ENCODE measurements around the gene IQCN.

The IQCN gene

GRCh38 chr19:18293642-18294466, 19.6 kb upstream of the IQCN start:
- Mint-ChIP-seq H3K4me3 (peak overlapping the region; percentile 98), H3K36me3 (ENCODE audit: low read depth) (peaks cover 11% of the 10 kb centered on the region), H3K27ac (peak overlapping the region; percentile 100), H3K27me3 (ENCODE audit: low read depth) (no peaks in the 10 kb centered on the region), H3K9me3 (peaks cover 4% of the 10 kb centered on the region), H3K4me1 (ENCODE audit: low read depth) (peaks cover 48% of the 10 kb centered on the region)

GRCh38 chr19:18292810-18293641, 18.8 kb upstream of the IQCN start:
- peaks cover 49% of the 10 kb centered on the region for H3K4me1 Mint-ChIP-seq (ENCODE audit: low read depth)
- peak overlapping the region; percentile 98 for H3K4me3 Mint-ChIP-seq
- H3K27me3 Mint-ChIP-seq (ENCODE audit: low read depth): no peaks in the 10 kb centered on the region
- H3K9me3 Mint-ChIP-seq: peaks cover 4% of the 10 kb centered on the region
- peaks cover 11% of the 10 kb centered on the region for H3K36me3 Mint-ChIP-seq (ENCODE audit: low read depth)
- H3K27ac Mint-ChIP-seq: peak overlapping the region; percentile 100

GRCh38 chr19:18292462-18292809, 18.2 kb upstream of the IQCN start:
- no peaks in the 10 kb centered on the region for H3K27me3 Mint-ChIP-seq (ENCODE audit: low read depth)
- peaks cover 11% of the 10 kb centered on the region for H3K36me3 Mint-ChIP-seq (ENCODE audit: low read depth)
- H3K9me3 Mint-ChIP-seq: peaks cover 4% of the 10 kb centered on the region
- peak overlapping the region; percentile 98 for H3K4me3 Mint-ChIP-seq
- H3K4me1 Mint-ChIP-seq (ENCODE audit: low read depth): peaks cover 49% of the 10 kb centered on the region
- H3K27ac Mint-ChIP-seq: peak overlapping the region; percentile 100

- H3K9me3 Mint-ChIP-seq: peaks cover 4% of the 10 kb centered on the region
- H3K27me3 Mint-ChIP-seq (ENCODE audit: low read depth): no peaks in the 10 kb centered on the region
- peaks cover 8% of the 10 kb centered on the region for H3K36me3 Mint-ChIP-seq (ENCODE audit: low read depth)
- peaks cover 49% of the 10 kb centered on the region for H3K4me1 Mint-ChIP-seq (ENCODE audit: low read depth)
- H3K4me3 Mint-ChIP-seq: peak overlapping the region; percentile 98
- peak overlapping the region; percentile 100 for H3K27ac Mint-ChIP-seq
Observed at GRCh38 chr19:18291590-18292461, 17.6 kb upstream of the IQCN start.

- Mint-ChIP-seq H3K4me3 (peak overlapping the region; percentile 95), H3K27me3 (ENCODE audit: low read depth) (no peaks in the 10 kb centered on the region), H3K36me3 (ENCODE audit: low read depth) (peaks cover 10% of the 10 kb centered on the region), H3K27ac (peak overlapping the region; percentile 97), H3K9me3 (peaks cover 3% of the 10 kb centered on the region), H3K4me1 (ENCODE audit: low read depth) (peaks cover 52% of the 10 kb centered on the region)
Observed at GRCh38 chr19:18291019-18291524, 16.8 kb upstream of the IQCN start.

- Mint-ChIP-seq H3K9me3 (no peaks in the 10 kb centered on the region), H3K27me3 (ENCODE audit: low read depth) (no peaks in the 10 kb centered on the region), H3K4me3 (peak overlapping the region; percentile 95), H3K4me1 (ENCODE audit: low read depth) (peaks cover 51% of the 10 kb centered on the region), H3K36me3 (ENCODE audit: low read depth) (peaks cover 10% of the 10 kb centered on the region), H3K27ac (peak overlapping the region; percentile 97)
Observed at GRCh38 chr19:18290302-18291018, 16.2 kb upstream of the IQCN start.

GRCh38 chr19:18289471-18290301, 15.4 kb upstream of the IQCN start:
- Mint-ChIP-seq H3K9me3 (no peaks in the 10 kb centered on the region), H3K27ac (peak overlapping the region; percentile 97), H3K4me3 (peak overlapping the region; percentile 50), H3K27me3 (ENCODE audit: low read depth) (no peaks in the 10 kb centered on the region), H3K4me1 (ENCODE audit: low read depth) (peaks cover 54% of the 10 kb centered on the region), H3K36me3 (ENCODE audit: low read depth) (peaks cover 10% of the 10 kb centered on the region)

GRCh38 chr19:18287836-18288772, 13.9 kb upstream of the IQCN start:
- peak overlapping the region; percentile 86 for H3K27ac Mint-ChIP-seq
- no peak overlapping the region for H3K4me3 Mint-ChIP-seq
- H3K27me3 Mint-ChIP-seq (ENCODE audit: low read depth): no peaks in the 10 kb centered on the region
- peaks cover 11% of the 10 kb centered on the region for H3K36me3 Mint-ChIP-seq (ENCODE audit: low read depth)
- peaks cover 44% of the 10 kb centered on the region for H3K4me1 Mint-ChIP-seq (ENCODE audit: low read depth)
- H3K9me3 Mint-ChIP-seq: no peaks in the 10 kb centered on the region

- Mint-ChIP-seq H3K4me3 (no peak overlapping the region), H3K36me3 (ENCODE audit: low read depth) (peaks cover 9% of the 10 kb centered on the region), H3K27me3 (ENCODE audit: low read depth) (no peaks in the 10 kb centered on the region), H3K9me3 (no peaks in the 10 kb centered on the region), H3K4me1 (ENCODE audit: low read depth) (peaks cover 50% of the 10 kb centered on the region), H3K27ac (peak overlapping the region; percentile 38)
Observed at GRCh38 chr19:18286973-18287635, 12.9 kb upstream of the IQCN start.

GRCh38 chr19:18284712-18285360, 10.6 kb upstream of the IQCN start:
- Mint-ChIP-seq H3K27ac (peak overlapping the region; percentile 77), H3K36me3 (ENCODE audit: low read depth) (peaks cover 11% of the 10 kb centered on the region), H3K9me3 (no peaks in the 10 kb centered on the region), H3K4me1 (ENCODE audit: low read depth) (peaks cover 38% of the 10 kb centered on the region), H3K4me3 (peak overlapping the region; percentile 53), H3K27me3 (ENCODE audit: low read depth) (no peaks in the 10 kb centered on the region)

GRCh38 chr19:18283338-18283737, 9.1 kb upstream of the IQCN start:
- peaks cover 39% of the 10 kb centered on the region for H3K4me1 Mint-ChIP-seq (ENCODE audit: low read depth)
- no peaks in the 10 kb centered on the region for H3K27me3 Mint-ChIP-seq (ENCODE audit: low read depth)
- no peaks in the 10 kb centered on the region for H3K9me3 Mint-ChIP-seq
- H3K27ac Mint-ChIP-seq: peak overlapping the region; percentile 41
- H3K4me3 Mint-ChIP-seq: no peak overlapping the region
- H3K36me3 Mint-ChIP-seq (ENCODE audit: low read depth): peaks cover 26% of the 10 kb centered on the region
